A204.1 (cell line): ENCODE data around the gene EFNA1.
"Not testable (repeated sequence)": the region's sequence is repeated elsewhere in the genome, so short reads cannot be mapped to it uniquely, and the experiment has no call there.

Experiments used
- FAIRE-seq: peaks from 2 replicates; lab custom pipeline; 2012; peaks lifted over from hg19 to GRCh38; lab: Jason Lieb, UNC

Gene EFNA1

GRCh38 chr1:155092641-155093040 lies 35.0 kb upstream of the EFNA1 start:
- FAIRE-seq: no peak

- no peak for FAIRE-seq
Observed at GRCh38 chr1:155093911-155094621, 33.6 kb upstream of the EFNA1 start.

- FAIRE-seq: no peak
Observed at GRCh38 chr1:155094622-155094948, 33.1 kb upstream of the EFNA1 start.

GRCh38 chr1:155099331-155099730 lies 28.3 kb upstream of the EFNA1 start:
- FAIRE-seq: no peak

GRCh38 chr1:155103325-155103724 lies 24.4 kb upstream of the EFNA1 start:
- no peak for FAIRE-seq

- FAIRE-seq: no peak
Observed at GRCh38 chr1:155104605-155105534, 22.8 kb upstream of the EFNA1 start.

GRCh38 chr1:155105604-155106011 lies 22.1 kb upstream of the EFNA1 start:
- no peak for FAIRE-seq

- no peak for FAIRE-seq
Observed at GRCh38 chr1:155106862-155107261, 20.8 kb upstream of the EFNA1 start.

- FAIRE-seq: no peak
Observed at GRCh38 chr1:155107309-155108264, 20.1 kb upstream of the EFNA1 start.

GRCh38 chr1:155108296-155108695 lies 19.4 kb upstream of the EFNA1 start:
- no peak for FAIRE-seq

- FAIRE-seq: no peak
Observed at GRCh38 chr1:155110381-155110780, 17.3 kb upstream of the EFNA1 start.

- FAIRE-seq: no peak
Observed at GRCh38 chr1:155110826-155111225, 16.9 kb upstream of the EFNA1 start.

- FAIRE-seq: no peak
Observed at GRCh38 chr1:155113450-155113980, 14.2 kb upstream of the EFNA1 start.

GRCh38 chr1:155116113-155116764 lies 11.4 kb upstream of the EFNA1 start:
- no peak for FAIRE-seq

GRCh38 chr1:155117610-155118009 lies 10.1 kb upstream of the EFNA1 start:
- no peak for FAIRE-seq

- FAIRE-seq: not testable (repeated sequence)
Observed at GRCh38 chr1:155118090-155118489, 9.6 kb upstream of the EFNA1 start.

GRCh38 chr1:155120253-155120652 lies 7.4 kb upstream of the EFNA1 start:
- no peak for FAIRE-seq

GRCh38 chr1:155121249-155121648 lies 6.4 kb upstream of the EFNA1 start:
- FAIRE-seq: no peak

- no peak for FAIRE-seq
Observed at GRCh38 chr1:155122308-155122707, 5.4 kb upstream of the EFNA1 start.

- FAIRE-seq: no peak
Observed at GRCh38 chr1:155123801-155124200, 3.9 kb upstream of the EFNA1 start.
